GM23338 (cell line): ENCODE measurements around the gene TARBP2. TPM values are rescaled to one million over a fixed set of nuclear protein-coding genes. Genes with fewer than 3 reads are reported as not detected.

Experiments
- ATAC-seq: fragments of 200-7000 bp; cut with Tn5 transposase; 3 replicates; pipeline ENCODE4 v1.9.1; 2020
- DNase-seq: peaks from one replicate; pipeline ENCODE4 v3.0.0-alpha.2; 2015; ENCODE audit warnings: low spot score
- H2AFZ ChIP-seq: fragments of 200-600 bp; sonication (generic); 2 replicates; pipeline ENCODE4 v1.8.0; 2016; ENCODE audit warnings: antibody characterized with exemption, mild to moderate bottlenecking, moderate library complexity
- H3F3A ChIP-seq: fragments of 200-600 bp; sonication (generic); replicated peaks from 2 replicates; pipeline ENCODE4 v1.8.0; 2017; ENCODE audit warnings: antibody characterized with exemption, mixed run types, low read depth
- H3K27ac ChIP-seq: fragments of 200-600 bp; sonication (generic); 2 replicates; pipeline ENCODE4 v1.6.1; 2016; ENCODE audit warnings: low read depth
- H3K27me3 ChIP-seq: fragments of 200-600 bp; sonication (generic); 2 replicates; pipeline ENCODE4 v1.8.0; 2016; ENCODE audit warnings: mild to moderate bottlenecking, mixed run types, moderate library complexity; ENCODE audit not compliant: insufficient read depth
- H3K36me3 ChIP-seq: fragments of 200-600 bp; sonication (generic); 2 replicates; pipeline ENCODE4 v1.8.0; 2016; ENCODE audit warnings: mild to moderate bottlenecking; ENCODE audit not compliant: insufficient read depth
- H3K4me1 ChIP-seq: fragments of 200-600 bp; sonication (generic); 2 replicates; pipeline ENCODE4 v1.8.0; 2016; ENCODE audit warnings: mild to moderate bottlenecking, moderate library complexity; ENCODE audit not compliant: insufficient read depth
- H3K4me2 ChIP-seq: fragments of 200-600 bp; sonication (generic); 2 replicates; pipeline ENCODE4 v1.7.1; 2017; ENCODE audit warnings: mixed run types
- H3K4me3 ChIP-seq: fragments of 200-600 bp; sonication (generic); 2 replicates; pipeline ENCODE4 v1.6.1; 2016; ENCODE audit warnings: mixed run types
- H3K79me2 ChIP-seq: fragments of 200-600 bp; sonication (generic); replicated peaks from 2 replicates; pipeline ENCODE4 v1.8.0; 2017; ENCODE audit warnings: mild to moderate bottlenecking; ENCODE audit not compliant: insufficient read depth
- H3K9me2 ChIP-seq: fragments of 200-600 bp; sonication (generic); 2 replicates; pipeline ENCODE4 v1.8.0; 2017; ENCODE audit not compliant: insufficient read depth
- H4K20me1 ChIP-seq: fragments of 200-600 bp; sonication (generic); replicated peaks from 2 replicates; pipeline ENCODE4 v1.8.0; 2017; ENCODE audit warnings: mild to moderate bottlenecking; ENCODE audit not compliant: insufficient read depth
- H3K27ac Mint-ChIP-seq: 2 replicates; pipeline ENCODE4 v1.8.0; 2020; ENCODE audit warnings: inconsistent platforms, mild to moderate bottlenecking, moderate library complexity, mixed read lengths
- H3K27me3 Mint-ChIP-seq: 3 replicates; pipeline ENCODE4 v1.8.0; 2022; ENCODE audit warnings: low read depth, mild to moderate bottlenecking, moderate library complexity, mixed read lengths, inconsistent platforms; ENCODE audit not compliant: insufficient read depth, poor library complexity
- H3K36me3 Mint-ChIP-seq: 3 replicates; pipeline ENCODE4 v1.8.0; 2021; ENCODE audit warnings: low read depth, mild to moderate bottlenecking, inconsistent platforms, moderate library complexity, mixed read lengths
- H3K4me1 Mint-ChIP-seq: 3 replicates; pipeline ENCODE4 v1.8.0; 2020; ENCODE audit warnings: mild to moderate bottlenecking, inconsistent platforms, mixed read lengths
- H3K4me3 Mint-ChIP-seq: 3 replicates; pipeline ENCODE4 v1.8.0; 2021; ENCODE audit warnings: moderate library complexity, mild to moderate bottlenecking, inconsistent platforms, mixed read lengths
- H3K9me3 Mint-ChIP-seq: 3 replicates; pipeline ENCODE4 v1.8.0; 2020; ENCODE audit warnings: moderate library complexity, mild to moderate bottlenecking, inconsistent platforms, mixed read lengths
- CREB1 ChIP-seq: fragments of 250-450 bp; sonication (Bioruptor Pico); IDR thresholded peaks from 2 replicates; pipeline ENCODE4 v1.5.0; 2020; ENCODE audit warnings: low read depth, mild to moderate bottlenecking, moderate library complexity
- EZH2 ChIP-seq: fragments of 200-600 bp; sonication (generic); IDR thresholded peaks from one replicate; pipeline ENCODE4 v1.8.0; 2017; ENCODE audit warnings: antibody characterized with exemption, mild to moderate bottlenecking, low read depth; ENCODE audit not compliant: unreplicated experiment
- EZH2phosphoT487 ChIP-seq: fragments of 200-600 bp; sonication (generic); IDR thresholded peaks from one replicate; pipeline ENCODE4 v1.8.1; 2018; ENCODE audit warnings: antibody characterized with exemption; ENCODE audit not compliant: unreplicated experiment
- JUNB ChIP-seq: IDR thresholded peaks from one replicate; pipeline ENCODE4 v1.6.1; 2016; ENCODE audit warnings: antibody characterized with exemption; ENCODE audit not compliant: unreplicated experiment
- NANOG ChIP-seq: IDR thresholded peaks from 2 replicates; pipeline ENCODE4 v1.6.1; 2016; ENCODE audit warnings: antibody characterized with exemption, borderline replicate concordance
- POLR2AphosphoS5 ChIP-seq: IDR thresholded peaks from 2 replicates; pipeline ENCODE4 v1.6.1; 2016; ENCODE audit warnings: antibody characterized with exemption, low read depth
- STAT1 ChIP-seq: IDR thresholded peaks from one replicate; pipeline ENCODE4 v1.6.1; 2016; ENCODE audit warnings: antibody characterized with exemption; ENCODE audit not compliant: unreplicated experiment
- ZNF114 ChIP-seq: fragments of 250-450 bp; sonication (Bioruptor Pico); IDR thresholded peaks from 2 replicates; pipeline ENCODE4 v1.5.0; 2020; ENCODE audit warnings: mild to moderate bottlenecking, moderate library complexity
- ZNF331 ChIP-seq: fragments of 250-450 bp; sonication (Bioruptor Pico); IDR thresholded peaks from 2 replicates; pipeline ENCODE4 v1.5.0; 2020; ENCODE audit warnings: low read depth, mild to moderate bottlenecking, moderate library complexity
- polyA plus RNA-seq: library from polyadenylated mRNA; unstranded; fragments of >200 nt; fragmentation: Nextera tagmentation; extraction: Ambion mirVana; gene quantifications from 2 replicates; pipeline ENCODE4 v1.2.1, GENCODE V29; 2016
- total RNA-seq: library from RNA; depleted of rRNA; stranded (reverse); fragments of >200 nt; shearing (Covaris generic); gene quantifications from 2 replicates; pipeline ENCODE4 v1.2.3, GENCODE V29; 2014
- TF ChIP-seq, protein P1 (sequence below), 2 experiments: fragments of 200-600 bp in 1 of 2; sonication (generic) in 1 of 2; conservative IDR thresholded peaks; 2 replicates each; pipeline versions ENCODE4 v1.5.1 to v1.6.1; 2016 to 2017; ENCODE audit warnings: antibody characterized with exemption in 2 of 2, low read depth in 2 of 2, mild to moderate bottlenecking in 2 of 2, moderate library complexity in 1 of 2
- TF ChIP-seq, protein P2 (sequence below): fragments of 250-450 bp; sonication (Bioruptor Pico); IDR thresholded peaks from 2 replicates; pipeline ENCODE4 v1.5.0; 2020; ENCODE audit warnings: mild to moderate bottlenecking, moderate library complexity
- TF ChIP-seq, protein P3 (sequence below): IDR thresholded peaks from one replicate; pipeline ENCODE4 v1.6.1; 2018; ENCODE audit warnings: antibody characterized with exemption; ENCODE audit not compliant: unreplicated experiment
- TF ChIP-seq, protein P4 (sequence below): IDR thresholded peaks from 2 replicates; pipeline ENCODE4 v1.6.1; 2016; ENCODE audit warnings: antibody characterized with exemption

Gene TARBP2
- total and polyA plus RNA-seq, 2 experiments from 2014 or later = 57.0 to 83.4 TPM

DNA sequence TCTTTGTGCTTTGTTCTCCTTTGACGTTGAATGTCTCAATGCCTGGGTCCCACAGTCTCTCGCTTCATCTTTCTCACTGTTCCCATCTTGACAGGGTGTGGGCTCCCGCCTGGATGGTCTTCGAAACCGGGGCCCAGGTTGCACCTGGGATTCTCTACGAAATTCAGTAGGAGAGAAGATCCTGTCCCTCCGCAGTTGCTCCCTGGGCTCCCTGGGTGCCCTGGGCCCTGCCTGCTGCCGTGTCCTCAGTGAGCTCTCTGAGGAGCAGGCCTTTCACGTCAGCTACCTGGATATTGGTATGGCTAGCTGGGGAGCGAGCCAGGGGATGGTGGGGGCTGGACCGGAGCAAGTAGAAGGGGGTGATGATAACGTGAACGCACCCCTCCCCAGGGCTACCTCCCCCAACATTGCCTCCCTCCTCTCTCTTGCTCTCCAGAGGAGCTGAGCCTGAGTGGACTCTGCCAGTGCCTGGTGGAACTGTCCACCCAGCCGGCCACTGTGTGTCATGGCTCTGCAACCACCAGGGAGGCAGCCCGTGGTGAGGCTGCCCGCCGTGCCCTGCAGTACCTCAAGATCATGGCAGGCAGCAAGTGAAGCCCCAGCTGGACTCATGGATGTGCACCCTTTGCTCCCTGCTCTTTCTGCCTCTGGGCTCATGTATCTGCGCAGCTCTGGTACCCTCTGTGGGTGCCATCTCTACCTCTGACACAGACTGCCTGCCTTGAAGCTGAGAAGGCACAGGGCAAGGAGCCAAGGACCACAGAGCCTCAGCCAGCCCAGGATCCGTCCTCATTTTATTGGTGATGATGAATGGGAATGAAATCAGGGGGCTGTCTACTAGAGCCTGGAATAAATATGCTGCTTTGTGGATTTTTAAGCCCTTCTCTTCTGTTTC is 4.7 kb downstream of the TARBP2 start:
- no peak overlapping the region for H2AFZ ChIP-seq
- H3K4me2 ChIP-seq = no peak overlapping the region
- H3K9me3 Mint-ChIP-seq = no peaks in the 10 kb centered on the region; the same call in 2 of the 3 replicates
- H3K9me2 ChIP-seq = no peaks in the 10 kb centered on the region
- H3K27me3 ChIP-seq = no peaks in the 10 kb centered on the region
- peaks cover 12% of the 10 kb centered on the region for H3K79me2 ChIP-seq
- H3K4me3 ChIP-seq = no peak overlapping the region
- no peaks in the 10 kb centered on the region for H4K20me1 ChIP-seq
- H3K36me3 ChIP-seq = no peaks in the 10 kb centered on the region; the same call in 1 of the 2 replicates
- peaks cover 35% of the 10 kb centered on the region for H3K36me3 Mint-ChIP-seq
- no peak overlapping the region for H3K4me3 Mint-ChIP-seq
- peaks cover 8% of the 10 kb centered on the region for H3K4me1 ChIP-seq
- no peak overlapping the region for H3K27ac Mint-ChIP-seq
- ATAC-seq = no peak
- H3F3A ChIP-seq = peaks cover 4% of the 10 kb centered on the region; the same call in 1 of the 2 replicates
- no peak overlapping the region for H3K27ac ChIP-seq
- TF ChIP-seq STAT1 = no peak
- TF ChIP-seq EZH2 = no peak
- TF ChIP-seq EZH2phosphoT487 = no peak
- no peak for TF ChIP-seq ZNF331 (CRISPR knock-in tag)
- no peak for TF ChIP-seq NANOG
- no peak for TF ChIP-seq POLR2AphosphoS5
- TF ChIP-seq CREB1 (CRISPR knock-in tag) = no peak
- TF ChIP-seq, protein P1, sequence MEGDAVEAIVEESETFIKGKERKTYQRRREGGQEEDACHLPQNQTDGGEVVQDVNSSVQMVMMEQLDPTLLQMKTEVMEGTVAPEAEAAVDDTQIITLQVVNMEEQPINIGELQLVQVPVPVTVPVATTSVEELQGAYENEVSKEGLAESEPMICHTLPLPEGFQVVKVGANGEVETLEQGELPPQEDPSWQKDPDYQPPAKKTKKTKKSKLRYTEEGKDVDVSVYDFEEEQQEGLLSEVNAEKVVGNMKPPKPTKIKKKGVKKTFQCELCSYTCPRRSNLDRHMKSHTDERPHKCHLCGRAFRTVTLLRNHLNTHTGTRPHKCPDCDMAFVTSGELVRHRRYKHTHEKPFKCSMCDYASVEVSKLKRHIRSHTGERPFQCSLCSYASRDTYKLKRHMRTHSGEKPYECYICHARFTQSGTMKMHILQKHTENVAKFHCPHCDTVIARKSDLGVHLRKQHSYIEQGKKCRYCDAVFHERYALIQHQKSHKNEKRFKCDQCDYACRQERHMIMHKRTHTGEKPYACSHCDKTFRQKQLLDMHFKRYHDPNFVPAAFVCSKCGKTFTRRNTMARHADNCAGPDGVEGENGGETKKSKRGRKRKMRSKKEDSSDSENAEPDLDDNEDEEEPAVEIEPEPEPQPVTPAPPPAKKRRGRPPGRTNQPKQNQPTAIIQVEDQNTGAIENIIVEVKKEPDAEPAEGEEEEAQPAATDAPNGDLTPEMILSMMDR (conservative IDR thresholded peaks at IDR 0.05; ENCODE audit: low read depth in 2 of 2) = no peak
- TF ChIP-seq, protein P2, sequence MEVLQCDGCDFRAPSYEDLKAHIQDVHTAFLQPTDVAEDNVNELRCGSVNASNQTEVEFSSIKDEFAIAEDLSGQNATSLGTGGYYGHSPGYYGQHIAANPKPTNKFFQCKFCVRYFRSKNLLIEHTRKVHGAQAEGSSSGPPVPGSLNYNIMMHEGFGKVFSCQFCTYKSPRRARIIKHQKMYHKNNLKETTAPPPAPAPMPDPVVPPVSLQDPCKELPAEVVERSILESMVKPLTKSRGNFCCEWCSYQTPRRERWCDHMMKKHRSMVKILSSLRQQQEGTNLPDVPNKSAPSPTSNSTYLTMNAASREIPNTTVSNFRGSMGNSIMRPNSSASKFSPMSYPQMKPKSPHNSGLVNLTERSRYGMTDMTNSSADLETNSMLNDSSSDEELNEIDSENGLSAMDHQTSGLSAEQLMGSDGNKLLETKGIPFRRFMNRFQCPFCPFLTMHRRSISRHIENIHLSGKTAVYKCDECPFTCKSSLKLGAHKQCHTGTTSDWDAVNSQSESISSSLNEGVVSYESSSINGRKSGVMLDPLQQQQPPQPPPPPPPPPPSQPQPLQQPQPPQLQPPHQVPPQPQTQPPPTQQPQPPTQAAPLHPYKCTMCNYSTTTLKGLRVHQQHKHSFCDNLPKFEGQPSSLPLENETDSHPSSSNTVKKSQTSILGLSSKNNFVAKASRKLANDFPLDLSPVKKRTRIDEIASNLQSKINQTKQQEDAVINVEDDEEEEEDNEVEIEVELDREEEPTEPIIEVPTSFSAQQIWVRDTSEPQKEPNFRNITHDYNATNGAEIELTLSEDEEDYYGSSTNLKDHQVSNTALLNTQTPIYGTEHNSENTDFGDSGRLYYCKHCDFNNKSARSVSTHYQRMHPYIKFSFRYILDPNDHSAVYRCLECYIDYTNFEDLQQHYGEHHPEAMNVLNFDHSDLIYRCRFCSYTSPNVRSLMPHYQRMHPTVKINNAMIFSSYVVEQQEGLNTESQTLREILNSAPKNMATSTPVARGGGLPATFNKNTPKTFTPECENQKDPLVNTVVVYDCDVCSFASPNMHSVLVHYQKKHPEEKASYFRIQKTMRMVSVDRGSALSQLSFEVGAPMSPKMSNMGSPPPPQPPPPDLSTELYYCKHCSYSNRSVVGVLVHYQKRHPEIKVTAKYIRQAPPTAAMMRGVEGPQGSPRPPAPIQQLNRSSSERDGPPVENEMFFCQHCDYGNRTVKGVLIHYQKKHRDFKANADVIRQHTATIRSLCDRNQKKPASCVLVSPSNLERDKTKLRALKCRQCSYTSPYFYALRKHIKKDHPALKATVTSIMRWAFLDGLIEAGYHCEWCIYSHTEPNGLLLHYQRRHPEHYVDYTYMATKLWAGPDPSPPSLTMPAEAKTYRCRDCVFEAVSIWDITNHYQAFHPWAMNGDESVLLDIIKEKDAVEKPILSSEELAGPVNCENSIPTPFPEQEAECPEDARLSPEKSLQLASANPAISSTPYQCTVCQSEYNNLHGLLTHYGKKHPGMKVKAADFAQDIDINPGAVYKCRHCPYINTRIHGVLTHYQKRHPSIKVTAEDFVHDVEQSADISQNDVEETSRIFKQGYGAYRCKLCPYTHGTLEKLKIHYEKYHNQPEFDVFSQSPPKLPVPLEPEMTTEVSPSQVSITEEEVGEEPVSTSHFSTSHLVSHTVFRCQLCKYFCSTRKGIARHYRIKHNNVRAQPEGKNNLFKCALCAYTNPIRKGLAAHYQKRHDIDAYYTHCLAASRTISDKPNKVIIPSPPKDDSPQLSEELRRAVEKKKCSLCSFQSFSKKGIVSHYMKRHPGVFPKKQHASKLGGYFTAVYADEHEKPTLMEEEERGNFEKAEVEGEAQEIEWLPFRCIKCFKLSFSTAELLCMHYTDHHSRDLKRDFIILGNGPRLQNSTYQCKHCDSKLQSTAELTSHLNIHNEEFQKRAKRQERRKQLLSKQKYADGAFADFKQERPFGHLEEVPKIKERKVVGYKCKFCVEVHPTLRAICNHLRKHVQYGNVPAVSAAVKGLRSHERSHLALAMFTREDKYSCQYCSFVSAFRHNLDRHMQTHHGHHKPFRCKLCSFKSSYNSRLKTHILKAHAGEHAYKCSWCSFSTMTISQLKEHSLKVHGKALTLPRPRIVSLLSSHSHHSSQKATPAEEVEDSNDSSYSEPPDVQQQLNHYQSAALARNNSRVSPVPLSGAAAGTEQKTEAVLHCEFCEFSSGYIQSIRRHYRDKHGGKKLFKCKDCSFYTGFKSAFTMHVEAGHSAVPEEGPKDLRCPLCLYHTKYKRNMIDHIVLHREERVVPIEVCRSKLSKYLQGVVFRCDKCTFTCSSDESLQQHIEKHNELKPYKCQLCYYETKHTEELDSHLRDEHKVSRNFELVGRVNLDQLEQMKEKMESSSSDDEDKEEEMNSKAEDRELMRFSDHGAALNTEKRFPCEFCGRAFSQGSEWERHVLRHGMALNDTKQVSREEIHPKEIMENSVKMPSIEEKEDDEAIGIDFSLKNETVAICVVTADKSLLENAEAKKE (CRISPR knock-in tag) = no peak
- TF ChIP-seq, protein P3, sequence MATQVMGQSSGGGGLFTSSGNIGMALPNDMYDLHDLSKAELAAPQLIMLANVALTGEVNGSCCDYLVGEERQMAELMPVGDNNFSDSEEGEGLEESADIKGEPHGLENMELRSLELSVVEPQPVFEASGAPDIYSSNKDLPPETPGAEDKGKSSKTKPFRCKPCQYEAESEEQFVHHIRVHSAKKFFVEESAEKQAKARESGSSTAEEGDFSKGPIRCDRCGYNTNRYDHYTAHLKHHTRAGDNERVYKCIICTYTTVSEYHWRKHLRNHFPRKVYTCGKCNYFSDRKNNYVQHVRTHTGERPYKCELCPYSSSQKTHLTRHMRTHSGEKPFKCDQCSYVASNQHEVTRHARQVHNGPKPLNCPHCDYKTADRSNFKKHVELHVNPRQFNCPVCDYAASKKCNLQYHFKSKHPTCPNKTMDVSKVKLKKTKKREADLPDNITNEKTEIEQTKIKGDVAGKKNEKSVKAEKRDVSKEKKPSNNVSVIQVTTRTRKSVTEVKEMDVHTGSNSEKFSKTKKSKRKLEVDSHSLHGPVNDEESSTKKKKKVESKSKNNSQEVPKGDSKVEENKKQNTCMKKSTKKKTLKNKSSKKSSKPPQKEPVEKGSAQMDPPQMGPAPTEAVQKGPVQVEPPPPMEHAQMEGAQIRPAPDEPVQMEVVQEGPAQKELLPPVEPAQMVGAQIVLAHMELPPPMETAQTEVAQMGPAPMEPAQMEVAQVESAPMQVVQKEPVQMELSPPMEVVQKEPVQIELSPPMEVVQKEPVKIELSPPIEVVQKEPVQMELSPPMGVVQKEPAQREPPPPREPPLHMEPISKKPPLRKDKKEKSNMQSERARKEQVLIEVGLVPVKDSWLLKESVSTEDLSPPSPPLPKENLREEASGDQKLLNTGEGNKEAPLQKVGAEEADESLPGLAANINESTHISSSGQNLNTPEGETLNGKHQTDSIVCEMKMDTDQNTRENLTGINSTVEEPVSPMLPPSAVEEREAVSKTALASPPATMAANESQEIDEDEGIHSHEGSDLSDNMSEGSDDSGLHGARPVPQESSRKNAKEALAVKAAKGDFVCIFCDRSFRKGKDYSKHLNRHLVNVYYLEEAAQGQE = no peak
- TF ChIP-seq, protein P4, sequence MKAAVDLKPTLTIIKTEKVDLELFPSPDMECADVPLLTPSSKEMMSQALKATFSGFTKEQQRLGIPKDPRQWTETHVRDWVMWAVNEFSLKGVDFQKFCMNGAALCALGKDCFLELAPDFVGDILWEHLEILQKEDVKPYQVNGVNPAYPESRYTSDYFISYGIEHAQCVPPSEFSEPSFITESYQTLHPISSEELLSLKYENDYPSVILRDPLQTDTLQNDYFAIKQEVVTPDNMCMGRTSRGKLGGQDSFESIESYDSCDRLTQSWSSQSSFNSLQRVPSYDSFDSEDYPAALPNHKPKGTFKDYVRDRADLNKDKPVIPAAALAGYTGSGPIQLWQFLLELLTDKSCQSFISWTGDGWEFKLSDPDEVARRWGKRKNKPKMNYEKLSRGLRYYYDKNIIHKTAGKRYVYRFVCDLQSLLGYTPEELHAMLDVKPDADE = no peak
- no peak for TF ChIP-seq ZNF114
- no peak for TF ChIP-seq JUNB
- DNase-seq = no peak
- peaks cover 15% of the 10 kb centered on the region for H3K4me1 Mint-ChIP-seq
- H3K27me3 Mint-ChIP-seq = peaks cover 17% of the 10 kb centered on the region
